K562 (cell line): ENCODE measurements around the gene RAP1A. TPM values are rescaled to one million over a fixed set of nuclear protein-coding genes. Genes with fewer than 3 reads are reported as not detected.

Experiments
- ATAC-seq: fragments of 200-7000 bp; cut with Tn5 transposase; 3 replicates; pipeline ENCODE4 v1.9.1; 2020; ENCODE audit warnings: moderate library complexity
- BruUV-seq: library from RNA; stranded (reverse); fragments of 400-500 nt; replicated peaks from 2 replicates; lab custom pipeline; 2021; lab: Mats Ljungman, UMichigan
- CTCF ChIA-PET: fragments of 300-600 bp; formaldehyde crosslinking; extraction: SDS; loops from one replicate; lab custom pipeline; 2021; ENCODE audit warnings: low intra/inter-chr PET ratio; lab: Yijun Ruan, JAX
- POLR2A ChIA-PET: fragments of 300-600, 350-650 bp; sonication (Branson Sonifier 250); formaldehyde crosslinking; extraction: SDS; loops from one replicate; lab custom pipeline; 2021; ENCODE audit warnings: antibody characterized with exemption, inconsistent platforms; lab: Yijun Ruan, JAX
- DNase-seq, 4 experiments: peaks; one replicate each; pipeline versions ENCODE4 v3.0.0 to v3.0.0-alpha.2; 2011 to 2018; ENCODE audit warnings: low spot score in 3 of 4, mixed read lengths in 3 of 4; ENCODE audit errors: extremely low read depth in 1 of 4
- FAIRE-seq: peaks from 2 replicates; lab custom pipeline; 2011; peaks lifted over from hg19 to GRCh38; lab: Jason Lieb, UNC
- H2AFZ ChIP-seq: 2 replicates; pipeline ENCODE4 v1.6.0; 2011; ENCODE audit warnings: low read depth, low read length, control low read depth, inconsistent platforms
- H3K27ac ChIP-seq: fragments of 200-600 bp; 3 replicates; pipeline ENCODE4 v1.8.0; 2011; ENCODE audit warnings: low read depth, mild to moderate bottlenecking, control low read depth, inconsistent platforms, low read length, moderate library complexity, mixed read lengths; ENCODE audit errors: extremely low read depth
- H3K27me3 ChIP-seq, 2 experiments: fragments of 300-600 bp in 1 of 2; 2 replicates in 1 of 2; 3 replicates in 1 of 2; pipeline versions ENCODE4 v1.6.0 to v1.8.0; 2011; ENCODE audit warnings: inconsistent platforms in 2 of 2, low read length in 2 of 2, mild to moderate bottlenecking in 1 of 2, mixed read lengths in 1 of 2, moderate library complexity in 1 of 2; ENCODE audit not compliant: control insufficient read depth in 2 of 2, insufficient read depth in 2 of 2
- H3K36me3 ChIP-seq: fragments of 300-600 bp; 3 replicates; pipeline ENCODE4 v1.8.0; 2011; ENCODE audit warnings: mild to moderate bottlenecking, low read length, inconsistent platforms; ENCODE audit not compliant: control insufficient read depth, insufficient read depth
- H3K4me1 ChIP-seq, 2 experiments: fragments of 200-600 bp in 1 of 2; replicated peaks in 1 of 2; 2 replicates in 1 of 2; 3 replicates in 1 of 2; pipeline versions ENCODE4 v1.5.1 to v1.8.0; 2011; ENCODE audit warnings: inconsistent platforms in 2 of 2, low read length in 2 of 2, mild to moderate bottlenecking in 1 of 2, mixed read lengths in 1 of 2, moderate library complexity in 1 of 2; ENCODE audit not compliant: control insufficient read depth in 2 of 2, insufficient read depth in 2 of 2
- H3K4me2 ChIP-seq: 2 replicates; pipeline ENCODE4 v1.6.1; 2011; ENCODE audit warnings: low read length, control low read depth, inconsistent platforms, mixed read lengths; ENCODE audit not compliant: insufficient read depth
- H3K4me3 ChIP-seq: fragments of 200-600 bp; sonication (generic), shearing (Covaris generic); 2 replicates; pipeline ENCODE4 v1.5.1; 2016; ENCODE audit warnings: control low read depth, inconsistent platforms
- H3K79me2 ChIP-seq: fragments of 200-600 bp; 3 replicates; pipeline ENCODE4 v1.8.0; 2011; ENCODE audit warnings: low read length, inconsistent platforms; ENCODE audit not compliant: control insufficient read depth, insufficient read depth
- H3K9ac ChIP-seq, 2 experiments: 2 replicates each; pipeline versions ENCODE4 v1.6.0 to v1.6.1; 2011; ENCODE audit warnings: low read depth in 2 of 2, low read length in 2 of 2, control low read depth in 1 of 2, inconsistent platforms in 1 of 2, mild to moderate bottlenecking in 1 of 2, mixed read lengths in 1 of 2; ENCODE audit not compliant: insufficient read depth in 1 of 2
- H3K9me1 ChIP-seq: one replicate; pipeline ENCODE4 v1.6.0; 2011; ENCODE audit warnings: inconsistent platforms, mild to moderate bottlenecking, low read length, moderate library complexity; ENCODE audit not compliant: control insufficient read depth, insufficient read depth
- H3K9me3 ChIP-seq: replicated peaks from 2 replicates; pipeline ENCODE4 v1.5.1; 2011; ENCODE audit warnings: low read depth, low read length, inconsistent platforms; ENCODE audit not compliant: control insufficient read depth, insufficient read depth
- H4K20me1 ChIP-seq: replicated peaks from 2 replicates; pipeline ENCODE4 v1.6.1; 2011; ENCODE audit warnings: low read length, inconsistent platforms, mixed read lengths; ENCODE audit not compliant: control insufficient read depth, insufficient read depth
- CEBPB ChIP-seq: fragments of 450-650 bp; IDR thresholded peaks from 2 replicates; pipeline ENCODE4 v1.6.1; 2016; ENCODE audit warnings: missing genetic modification characterization, missing compliant biosample characterization
- FOXM1 ChIP-seq, 2 experiments: fragments of 450-650 bp in 1 of 2; sonication (generic) in 1 of 2; formaldehyde crosslinking in 1 of 2; IDR thresholded peaks; 2 replicates each; pipeline versions ENCODE4 v1.6.1 to v1.9.0; 2017 to 2022; ENCODE audit warnings: low read depth in 2 of 2, mild to moderate bottlenecking in 2 of 2, missing genetic modification reagents in 1 of 2, moderate library complexity in 1 of 2
- MIER1 ChIP-seq: fragments of 450-650 bp; IDR thresholded peaks from 2 replicates; pipeline ENCODE4 v1.6.1; 2016; ENCODE audit warnings: antibody characterized with exemption, mild to moderate bottlenecking, low read depth
- RBM25 ChIP-seq: fragments of 200-400 bp; formaldehyde crosslinking; IDR thresholded peaks from 2 replicates; pipeline ENCODE4 v1.6.1; 2018; ENCODE audit warnings: low read length, low read depth, moderate library complexity; ENCODE audit not compliant: severe bottlenecking
- ZNF121 ChIP-seq: sonication (generic); formaldehyde crosslinking; conservative IDR thresholded peaks from 2 replicates; pipeline ENCODE4 v1.8.0; 2022; ENCODE audit warnings: missing genetic modification reagents
- ZNF785 ChIP-seq: fragments of 250-450 bp; sonication (Bioruptor Pico); IDR thresholded peaks from 2 replicates; pipeline ENCODE4 v1.4.0; 2020; ENCODE audit warnings: mild to moderate bottlenecking
- WGBS: fragments of 100-300 bp; shearing (Covaris generic); methylation state at CpG from one replicate; pipeline ENCODE4 v1.1.6; 2016; ENCODE audit warnings: low coverage, mixed read lengths; ENCODE audit not compliant: insufficient coverage; ENCODE audit errors: missing lambda C conversion rate; 5-methylcytosine and 5-hydroxymethylcytosine counted together
- in situ Hi-C: fragments of 300-500 bp; cut with MboI; formaldehyde crosslinking; loops from 4 replicates; pipeline ENCODE4 v1.15.0; 2018; ENCODE audit warnings: inconsistent platforms, mixed read lengths
- intact Hi-C: fragments of 100-400 bp; cut with micrococcal nuclease; formaldehyde crosslinking; loops from 2 replicates; pipeline ENCODE4 v1.14.2; 2022
- polyA plus RNA-seq, 8 experiments: library from polyadenylated mRNA; depleted of rRNA in 4 of 8; stranded (reverse) in 5 of 8; unstranded in 3 of 8; fragments of >200 nt; fragmentation: Nextera tagmentation in 2 of 8; fragmentation: Illumina TruSeq in 1 of 8; extraction: Ambion mirVana in 2 of 8; extraction: Trizol in 1 of 8; gene quantifications; 2 replicates each; pipeline versions ENCODE4 v1.2.1 to v1.2.3, GENCODE V29; 2011 to 2014; ENCODE audit warnings: inconsistent platforms in 1 of 8, missing spikeins in 1 of 8
- total RNA-seq, 7 experiments: library from RNA; depleted of rRNA in 6 of 7; stranded (reverse); fragments of >200 nt in 6 of 7; fragmentation: Illumina TruSeq in 2 of 7; extraction: Trizol in 2 of 7; gene quantifications; 2 replicates each; pipeline versions ENCODE4 v1.2.1 to v1.2.3, GENCODE V29; 2011 to 2021; ENCODE audit warnings: low replicate concordance in 1 of 7

Gene RAP1A
- total and polyA plus RNA-seq, 9 of the 15 experiments (the other 6 are each of a cell fraction or from before 2014, with no cell fraction given), result 13.4 to 86.2 (median 32.5) TPM

- Histone ChIP-seq H3K9me1 (no peaks in the 10 kb centered on the region), H3K79me2 (no peaks in the 10 kb centered on the region), H3K9ac (no peak overlapping the region), H3K4me3 (no peak overlapping the region), H3K36me3 (no peaks in the 10 kb centered on the region), H3K4me2 (no peak overlapping the region), H2AFZ (no peak overlapping the region), H3K27me3 (no peaks in the 10 kb centered on the region), H3K4me1 (peaks cover 3 to 17% of the 10 kb centered on the region in 2 experiments; a peak in 4 of 5 replicates), H3K27ac (no peak overlapping the region), H4K20me1 (no peaks in the 10 kb centered on the region), H3K9me3 (no peaks in the 10 kb centered on the region)
- BruUV-seq, result no TSS peak
- CTCF ChIA-PET, result no interaction called here
- ATAC-seq, result no peak
- TF ChIP-seq ZNF121 (peak; percentile 71), CEBPB (tag) (peak; percentile 68), MIER1 (no peak), RBM25 (peak; percentile 5), ZNF785 (CRISPR knock-in tag) (no peak), FOXM1 (IDR thresholded peaks at IDR 0.05; ENCODE audit: low read depth) (no peak), FOXM1 (CRISPR knock-in tag; IDR thresholded peaks at IDR 0.05; ENCODE audit: low read depth) (no peak)
- in situ Hi-C loops (no loop called here), intact Hi-C loops (no loop called here)
- POLR2A ChIA-PET, result interaction anchor here (0.5 to 1.8 kb wide), 3 partner anchors 9 to 75 kb away, joined by 3 to 6 read pairs (median 5); no protein-coding TSS in a partner anchor
- 39% methylated on average over 8 of the region's 8 CpGs for WGBS
- no peak for FAIRE-seq
- no peak for DNase-seq
These were observed 36.7 kb upstream of the RAP1A start for GRCh38 chr1:111582644-111583618.
